Testis (tissue), 3 donors: ENCODE measurements around the gene CC2D1A. TPM values are rescaled to one million over a fixed set of nuclear protein-coding genes. Genes with fewer than 3 reads are reported as not detected.
A peak's percentile ranks its signal among the peaks of the same experiment; 100 is the strongest.

ENCODE experiments used
- DNase-seq: peaks from one replicate; pipeline ENCODE4 v3.0.0-alpha.2; 2019
- H3K27ac ChIP-seq, 2 donors: fragments of 200-600 bp; sonication (generic); one replicate each; pipeline ENCODE4 v1.5.1; 2019
- H3K27me3 ChIP-seq: fragments of 200-600 bp; sonication (generic); one replicate; pipeline ENCODE4 v1.5.1; 2019
- H3K36me3 ChIP-seq: fragments of 200-600 bp; sonication (generic); one replicate; pipeline ENCODE4 v1.5.1; 2017; ENCODE audit warnings: low read depth; ENCODE audit errors: missing control alignments
- H3K4me1 ChIP-seq: fragments of 200-600 bp; sonication (generic); one replicate; pipeline ENCODE4 v1.5.1; 2019
- H3K4me3 ChIP-seq, 2 donors: fragments of 200-600 bp; sonication (generic); one replicate each; pipeline ENCODE4 v1.5.1; 2017 to 2019
- H3K9me3 ChIP-seq: fragments of 200-600 bp; sonication (generic); one replicate; pipeline ENCODE4 v1.5.1; 2017
- CTCF ChIP-seq, 3 experiments: fragments of 450-650 bp in 2 of 3; fragments of 200-600 bp in 1 of 3; sonication (generic) in 1 of 3; IDR thresholded peaks; one replicate each; pipeline ENCODE4 v1.5.1; 2016 to 2019; ENCODE audit warnings: antibody characterized with exemption in 3 of 3, mild to moderate bottlenecking in 2 of 3, moderate library complexity in 1 of 3
- POLR2A ChIP-seq: fragments of 450-650 bp; IDR thresholded peaks from one replicate; pipeline ENCODE4 v1.6.1; 2017; ENCODE audit warnings: antibody characterized with exemption, mild to moderate bottlenecking, moderate library complexity
- WGBS, 2 donors: methylation state at CpG; one replicate each; pipeline ENCODE4 v1.1.5; 2018; 5-methylcytosine and 5-hydroxymethylcytosine counted together
- intact Hi-C: fragments of 100-400 bp; cut with DNase I; formaldehyde crosslinking; loops from one replicate; pipeline ENCODE4 v1.15.1; 2023; ENCODE audit warnings: low total_unique reads
- polyA plus RNA-seq: library from polyadenylated mRNA; stranded (reverse); fragments of 350-450 nt; fragmentation: Illumina TruSeq; extraction: RNeasy Lipid Tissue Mini Kit (QIAGEN cat#74804); gene quantifications from one replicate; pipeline ENCODE4 v1.2.3, GENCODE V29; 2014; ENCODE audit warnings: low read depth, low replicate concordance; ENCODE audit not compliant: insufficient read depth
- total RNA-seq, 2 donors: library from RNA; depleted of rRNA; stranded (reverse); fragments of >200 nt; gene quantifications; one replicate each; pipeline ENCODE4 v1.2.3, GENCODE V29; 2016

The CC2D1A gene
- total and polyA plus RNA-seq, 3 donors from 2014 or later = 31.0 to 62.7 (median 56.6) TPM

GRCh38 chr19:13974073-13974472, 68.1 kb downstream of the CC2D1A start:
- Histone ChIP-seq H3K4me1 (peaks cover 5% of the 10 kb centered on the region), H3K9me3 (no peaks in the 10 kb centered on the region), H3K36me3 (no peaks in the 10 kb centered on the region), H3K27ac (no peak overlapping the region), H3K27me3 (no peaks in the 10 kb centered on the region), H3K4me3 (no peak overlapping the region)
- intact Hi-C loops = no loop called here
- TF ChIP-seq CTCF (IDR thresholded peaks at IDR 0.05) = no peak
- no peak for TF ChIP-seq POLR2A
- 72% methylated on average over 12 of the region's 12 CpGs for WGBS, 2 donors
- peak; percentile 31 for DNase-seq

- no peaks in the 10 kb centered on the region for H3K36me3 ChIP-seq
- no peaks in the 10 kb centered on the region for H3K27me3 ChIP-seq
- H3K4me3 ChIP-seq = no peak overlapping the region
- TF ChIP-seq POLR2A = no peak
- no peak for TF ChIP-seq CTCF (IDR thresholded peaks at IDR 0.05)
- no peak overlapping the region for H3K27ac ChIP-seq
- DNase-seq = no peak
- H3K9me3 ChIP-seq = no peaks in the 10 kb centered on the region
- intact Hi-C loops = no loop called here
- 73 to 76% methylated on average over 11 of the region's 11 CpGs for WGBS, 2 donors
- peaks cover 5% of the 10 kb centered on the region for H3K4me1 ChIP-seq
Observed at GRCh38 chr19:13975870-13976269, 69.9 kb downstream of the CC2D1A start.

- no peak overlapping the region for H3K4me3 ChIP-seq
- TF ChIP-seq CTCF (IDR thresholded peaks at IDR 0.05) (no peak), POLR2A (no peak)
- H3K27me3 ChIP-seq = no peaks in the 10 kb centered on the region
- DNase-seq = no peak
- H3K36me3 ChIP-seq = no peaks in the 10 kb centered on the region
- no peak overlapping the region for H3K27ac ChIP-seq
- WGBS, 2 donors = 90 to 92% methylated on average over 12 of the region's 12 CpGs
- intact Hi-C loops = no loop called here
- H3K9me3 ChIP-seq = no peaks in the 10 kb centered on the region
- peaks cover 5% of the 10 kb centered on the region for H3K4me1 ChIP-seq
Observed at GRCh38 chr19:13976446-13976845, 70.4 kb downstream of the CC2D1A start.

GRCh38 chr19:13977803-13978202, 71.8 kb downstream of the CC2D1A start:
- H3K4me3 ChIP-seq = peak overlapping the region in 1 of 2 donors; percentile 49
- 83 to 86% methylated on average over 7 to 12 of the region's 12 CpGs for WGBS, 2 donors
- TF ChIP-seq POLR2A = no peak
- no peak for TF ChIP-seq CTCF (IDR thresholded peaks at IDR 0.05)
- H3K27me3 ChIP-seq = no peaks in the 10 kb centered on the region
- H3K9me3 ChIP-seq = no peaks in the 10 kb centered on the region
- H3K27ac ChIP-seq = peak overlapping the region; percentile 65 to 85
- H3K4me1 ChIP-seq = peaks cover 5% of the 10 kb centered on the region
- no peaks in the 10 kb centered on the region for H3K36me3 ChIP-seq
- intact Hi-C loops = no loop called here
- no peak for DNase-seq
